ENCODE measurements around the gene UFM1.

The UFM1 gene

DNA sequence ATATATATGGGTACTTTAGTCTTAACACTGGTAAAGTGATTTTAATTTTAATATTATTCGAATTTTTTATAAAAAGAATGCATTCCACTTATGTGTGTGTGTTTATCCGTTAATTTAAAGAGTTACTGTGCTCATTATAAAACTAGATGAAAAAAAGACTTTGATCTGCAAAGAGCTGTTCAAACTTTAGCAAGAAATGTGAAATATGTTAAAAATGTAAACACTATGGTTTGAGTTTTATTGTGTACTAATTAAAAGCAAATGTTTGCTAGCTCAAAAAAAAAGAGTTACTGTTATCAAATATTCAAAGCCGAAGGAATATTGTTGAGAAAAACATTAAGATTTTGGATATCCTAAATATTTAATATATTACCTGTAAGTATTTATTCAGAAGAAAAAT is 34.5 kb downstream of the UFM1 start:
- no peak overlapping the region for H3K4me3 ChIP-seq (ENCODE audit: low read depth in 1 of 5, low read length in 5 of 5)
- no peaks in the 10 kb centered on the region for H3K36me3 ChIP-seq (ENCODE audit: control insufficient read depth in 5 of 5, insufficient read depth in 5 of 5, low read length in 5 of 5)
- H3K9me3 ChIP-seq (ENCODE audit: control insufficient read depth in 5 of 5, low read length in 5 of 5) = peaks cover 0 to 3% (median 0%) of the 10 kb centered on the region in 5 donors
- H3K27ac ChIP-seq (ENCODE audit: low read depth, low read length) = no peak overlapping the region
- H3K27me3 ChIP-seq (ENCODE audit: control insufficient read depth in 5 of 5, insufficient read depth in 4 of 5, low read length in 5 of 5) = peaks cover 0 to 3% (median 0%) of the 10 kb centered on the region in 5 donors
- H3K4me1 ChIP-seq (ENCODE audit: control insufficient read depth in 5 of 5, insufficient read depth in 5 of 5, low read length in 5 of 5) = no peaks in the 10 kb centered on the region
- no peak overlapping the region for H3K9ac ChIP-seq (ENCODE audit: low read length in 5 of 5)

DNA sequence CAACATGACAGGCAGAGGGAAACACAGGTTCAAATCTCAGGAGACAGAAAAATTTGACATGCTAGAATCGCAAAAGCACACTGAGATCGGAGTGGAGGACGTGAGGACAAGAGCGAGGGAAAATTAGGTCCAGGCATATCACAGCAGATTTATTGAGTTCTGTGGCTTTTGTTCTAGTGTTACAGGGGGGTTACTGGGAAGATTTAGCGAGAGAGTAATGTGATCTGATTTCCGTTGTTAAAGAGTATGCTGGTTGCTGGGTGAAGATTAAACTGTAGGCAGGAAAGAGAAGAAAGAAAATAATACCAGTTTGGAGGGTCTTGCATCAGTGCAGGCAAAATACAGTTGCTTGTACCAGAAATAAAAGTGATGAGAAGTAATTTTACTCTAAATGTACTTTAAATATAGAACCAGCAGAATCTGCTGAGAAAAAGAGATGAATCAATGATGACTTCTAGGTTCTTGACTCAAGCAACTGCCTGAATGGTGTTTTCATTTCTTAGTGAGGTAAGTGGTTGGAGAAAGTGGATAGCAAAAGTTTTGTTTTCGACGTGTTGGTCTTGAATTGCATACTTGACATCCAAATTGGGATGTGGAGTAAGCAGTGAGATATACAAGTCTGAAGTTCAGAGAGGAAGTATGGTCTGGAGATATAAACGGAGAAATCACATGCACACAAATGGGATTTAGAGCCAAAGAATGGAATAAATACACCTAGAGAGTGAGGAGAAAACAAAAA is 35.7 kb downstream of the UFM1 start:
- no peaks in the 10 kb centered on the region for H3K4me1 ChIP-seq (ENCODE audit: control insufficient read depth in 5 of 5, insufficient read depth in 5 of 5, low read length in 5 of 5)
- no peak overlapping the region for H3K9ac ChIP-seq (ENCODE audit: low read length in 5 of 5)
- no peak overlapping the region for H3K4me3 ChIP-seq (ENCODE audit: low read depth in 1 of 5, low read length in 5 of 5)
- H3K27me3 ChIP-seq (ENCODE audit: control insufficient read depth in 5 of 5, insufficient read depth in 4 of 5, low read length in 5 of 5) = no peaks in the 10 kb centered on the region
- H3K36me3 ChIP-seq (ENCODE audit: control insufficient read depth in 5 of 5, insufficient read depth in 5 of 5, low read length in 5 of 5) = no peaks in the 10 kb centered on the region
- peaks cover 0 to 3% (median 0%) of the 10 kb centered on the region in 5 donors for H3K9me3 ChIP-seq (ENCODE audit: control insufficient read depth in 5 of 5, low read length in 5 of 5)
- no peak overlapping the region for H3K27ac ChIP-seq (ENCODE audit: low read depth, low read length)

DNA sequence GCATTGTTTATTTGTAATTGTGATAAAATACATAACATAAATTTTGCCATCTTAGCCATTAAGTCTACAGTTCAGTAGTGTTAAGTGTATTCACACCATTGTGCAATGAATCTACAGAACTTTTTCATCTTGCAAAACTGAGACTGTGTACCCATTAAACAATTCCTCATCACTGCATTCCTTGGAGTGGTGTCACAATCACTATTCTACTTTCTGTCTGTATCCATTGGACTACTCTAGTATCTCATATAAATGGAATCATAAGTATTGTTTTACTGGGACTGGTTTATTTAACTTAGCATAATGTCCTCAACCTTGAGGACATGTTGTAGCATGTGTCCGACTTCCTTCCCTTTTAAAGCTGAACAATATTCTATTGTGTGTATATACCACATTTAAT is 36.8 kb downstream of the UFM1 start:
- Histone ChIP-seq H3K4me1 (ENCODE audit: control insufficient read depth in 5 of 5, insufficient read depth in 5 of 5, low read length in 5 of 5) (no peaks in the 10 kb centered on the region), H3K36me3 (ENCODE audit: control insufficient read depth in 5 of 5, insufficient read depth in 5 of 5, low read length in 5 of 5) (no peaks in the 10 kb centered on the region), H3K9ac (ENCODE audit: low read length in 5 of 5) (no peak overlapping the region), H3K4me3 (ENCODE audit: low read depth in 1 of 5, low read length in 5 of 5) (no peak overlapping the region), H3K27ac (ENCODE audit: low read depth, low read length) (no peak overlapping the region), H3K27me3 (ENCODE audit: control insufficient read depth in 5 of 5, insufficient read depth in 4 of 5, low read length in 5 of 5) (peaks cover 0 to 2% (median 0%) of the 10 kb centered on the region in 5 donors), H3K9me3 (ENCODE audit: control insufficient read depth in 5 of 5, low read length in 5 of 5) (peaks cover 0 to 5% (median 0%) of the 10 kb centered on the region in 5 donors)

DNA sequence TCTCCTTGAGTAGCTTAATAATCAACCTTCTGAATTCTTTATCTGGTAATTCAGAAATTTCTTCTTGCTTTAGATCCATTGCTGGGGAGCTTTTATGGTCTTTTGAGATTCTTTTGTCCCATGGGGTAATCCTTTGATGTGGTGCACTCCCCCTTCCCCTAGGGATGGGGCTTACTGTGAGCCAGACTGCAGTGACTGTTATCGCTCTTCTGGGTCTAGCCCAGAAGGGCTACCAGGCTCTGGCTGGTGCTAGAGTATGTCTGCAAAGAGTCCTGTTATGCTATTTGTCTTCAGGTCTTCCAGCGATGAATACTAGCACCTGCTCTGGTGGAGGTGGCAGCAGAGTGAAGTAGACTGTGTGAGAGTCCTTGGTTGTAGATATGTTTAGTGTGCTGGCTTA is 41.7 kb downstream of the UFM1 start:
- Histone ChIP-seq H3K27me3 (ENCODE audit: control insufficient read depth in 5 of 5, insufficient read depth in 4 of 5, low read length in 5 of 5) (peaks cover 0 to 3% (median 0%) of the 10 kb centered on the region in 5 donors), H3K9ac (ENCODE audit: low read length in 5 of 5) (no peak overlapping the region), H3K9me3 (ENCODE audit: control insufficient read depth in 5 of 5, low read length in 5 of 5) (peaks cover 0 to 3% (median 0%) of the 10 kb centered on the region in 5 donors), H3K4me3 (ENCODE audit: low read depth in 1 of 5, low read length in 5 of 5) (no peak overlapping the region), H3K27ac (ENCODE audit: low read depth, low read length) (no peak overlapping the region), H3K4me1 (ENCODE audit: control insufficient read depth in 5 of 5, insufficient read depth in 5 of 5, low read length in 5 of 5) (no peaks in the 10 kb centered on the region), H3K36me3 (ENCODE audit: control insufficient read depth in 5 of 5, insufficient read depth in 5 of 5, low read length in 5 of 5) (no peaks in the 10 kb centered on the region)

GRCh38 chr13:38394777-38395496 is 45.3 kb downstream of the UFM1 start:
- H3K36me3 ChIP-seq (ENCODE audit: control insufficient read depth in 5 of 5, insufficient read depth in 5 of 5, low read length in 5 of 5) = no peaks in the 10 kb centered on the region
- H3K27me3 ChIP-seq (ENCODE audit: control insufficient read depth in 5 of 5, insufficient read depth in 4 of 5, low read length in 5 of 5) = peaks cover 0 to 3% (median 0%) of the 10 kb centered on the region in 5 donors
- H3K27ac ChIP-seq (ENCODE audit: low read depth, low read length) = no peak overlapping the region
- no peaks in the 10 kb centered on the region for H3K4me1 ChIP-seq (ENCODE audit: control insufficient read depth in 5 of 5, insufficient read depth in 5 of 5, low read length in 5 of 5)
- no peak overlapping the region for H3K4me3 ChIP-seq (ENCODE audit: low read depth in 1 of 5, low read length in 5 of 5)
- no peak overlapping the region for H3K9ac ChIP-seq (ENCODE audit: low read length in 5 of 5)
- H3K9me3 ChIP-seq (ENCODE audit: control insufficient read depth in 5 of 5, low read length in 5 of 5) = peaks cover 0 to 3% (median 0%) of the 10 kb centered on the region in 5 donors

- Histone ChIP-seq H3K4me1 (ENCODE audit: control insufficient read depth in 5 of 5, insufficient read depth in 5 of 5, low read length in 5 of 5) (no peaks in the 10 kb centered on the region), H3K9ac (ENCODE audit: low read length in 5 of 5) (no peak overlapping the region), H3K27ac (ENCODE audit: low read depth, low read length) (no peak overlapping the region), H3K36me3 (ENCODE audit: control insufficient read depth in 5 of 5, insufficient read depth in 5 of 5, low read length in 5 of 5) (no peaks in the 10 kb centered on the region), H3K9me3 (ENCODE audit: control insufficient read depth in 5 of 5, low read length in 5 of 5) (peaks cover 0 to 3% (median 0%) of the 10 kb centered on the region in 5 donors), H3K27me3 (ENCODE audit: control insufficient read depth in 5 of 5, insufficient read depth in 4 of 5, low read length in 5 of 5) (peaks cover 0 to 3% (median 0%) of the 10 kb centered on the region in 5 donors), H3K4me3 (ENCODE audit: low read depth in 1 of 5, low read length in 5 of 5) (no peak overlapping the region)
Observed at GRCh38 chr13:38395497-38395788, 45.8 kb downstream of the UFM1 start.

DNA sequence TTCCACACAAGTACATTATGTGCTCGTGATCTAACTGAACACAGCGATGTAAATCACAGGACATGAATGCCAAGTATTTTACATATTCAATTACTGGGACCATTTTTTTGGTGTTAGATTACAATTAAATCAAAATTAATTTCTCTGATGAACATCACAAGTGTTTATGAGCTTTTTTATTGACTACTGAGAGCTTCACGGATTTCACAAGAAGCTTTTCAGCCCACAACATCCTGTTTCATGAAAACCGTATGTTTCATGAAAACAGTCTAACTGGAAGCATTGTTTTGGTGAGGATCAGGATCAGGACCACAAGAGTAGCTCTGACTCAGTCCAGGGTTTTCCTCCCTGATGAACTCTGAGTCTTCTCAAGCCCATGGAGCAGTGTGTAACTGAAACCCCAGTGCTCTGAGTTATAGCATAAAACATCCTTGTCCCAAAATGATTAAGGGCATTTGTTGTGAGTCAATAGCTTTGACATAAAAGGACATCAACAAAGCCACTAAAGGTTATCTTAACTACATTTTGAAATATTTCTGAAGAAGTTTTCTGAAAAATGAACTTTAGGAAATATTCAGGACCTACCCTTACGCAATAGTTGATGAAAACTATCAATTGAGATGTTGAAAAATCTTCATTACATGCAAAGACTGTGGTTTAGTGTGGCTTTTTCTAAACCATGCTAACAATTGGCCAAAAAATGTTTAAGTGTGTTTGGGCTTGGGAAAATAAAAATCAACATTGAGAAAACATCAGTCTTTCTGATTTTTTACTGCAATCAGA is 49.3 kb downstream of the UFM1 start:
- no peak overlapping the region for H3K27ac ChIP-seq (ENCODE audit: low read depth, low read length)
- no peak overlapping the region for H3K9ac ChIP-seq (ENCODE audit: low read length in 5 of 5)
- no peaks in the 10 kb centered on the region for H3K27me3 ChIP-seq (ENCODE audit: control insufficient read depth in 5 of 5, insufficient read depth in 4 of 5, low read length in 5 of 5)
- no peaks in the 10 kb centered on the region for H3K4me1 ChIP-seq (ENCODE audit: control insufficient read depth in 5 of 5, insufficient read depth in 5 of 5, low read length in 5 of 5)
- H3K4me3 ChIP-seq (ENCODE audit: low read depth in 1 of 5, low read length in 5 of 5) = no peak overlapping the region
- no peaks in the 10 kb centered on the region for H3K36me3 ChIP-seq (ENCODE audit: control insufficient read depth in 5 of 5, insufficient read depth in 5 of 5, low read length in 5 of 5)
- peaks cover 0 to 2% (median 0%) of the 10 kb centered on the region in 5 donors for H3K9me3 ChIP-seq (ENCODE audit: control insufficient read depth in 5 of 5, low read length in 5 of 5)

- Histone ChIP-seq H3K9me3 (ENCODE audit: control insufficient read depth in 5 of 5, low read length in 5 of 5) (peaks cover 0 to 3% (median 0%) of the 10 kb centered on the region in 5 donors), H3K27me3 (ENCODE audit: control insufficient read depth in 5 of 5, insufficient read depth in 4 of 5, low read length in 5 of 5) (no peaks in the 10 kb centered on the region), H3K9ac (ENCODE audit: low read length in 5 of 5) (no peak overlapping the region), H3K4me1 (ENCODE audit: control insufficient read depth in 5 of 5, insufficient read depth in 5 of 5, low read length in 5 of 5) (no peaks in the 10 kb centered on the region), H3K36me3 (ENCODE audit: control insufficient read depth in 5 of 5, insufficient read depth in 5 of 5, low read length in 5 of 5) (no peaks in the 10 kb centered on the region), H3K4me3 (ENCODE audit: low read depth in 1 of 5, low read length in 5 of 5) (no peak overlapping the region), H3K27ac (ENCODE audit: low read depth, low read length) (no peak overlapping the region)
Observed at GRCh38 chr13:38399535-38399934, 49.9 kb downstream of the UFM1 start.

DNA sequence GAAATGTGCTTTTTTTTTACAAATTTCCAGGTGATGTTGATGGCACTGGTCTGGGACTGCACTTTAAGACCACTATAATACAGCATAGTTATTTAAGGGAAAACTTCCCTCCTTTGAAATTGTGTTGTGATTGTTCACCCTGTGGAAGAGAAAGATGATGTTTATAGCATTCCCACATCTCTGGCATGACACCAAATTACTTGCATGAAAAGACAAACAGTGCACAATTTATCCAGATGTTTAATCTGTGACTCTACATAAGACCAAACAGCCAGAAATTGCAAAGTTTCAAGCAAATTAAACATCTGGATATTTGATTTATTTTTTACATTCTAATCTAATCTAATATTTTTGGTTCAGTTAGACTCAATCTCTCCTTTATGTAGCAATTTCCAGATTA is 51.6 kb downstream of the UFM1 start:
- Histone ChIP-seq H3K4me1 (ENCODE audit: control insufficient read depth in 5 of 5, insufficient read depth in 5 of 5, low read length in 5 of 5) (no peaks in the 10 kb centered on the region), H3K27me3 (ENCODE audit: control insufficient read depth in 5 of 5, insufficient read depth in 4 of 5, low read length in 5 of 5) (no peaks in the 10 kb centered on the region), H3K4me3 (ENCODE audit: low read depth in 1 of 5, low read length in 5 of 5) (no peak overlapping the region), H3K27ac (ENCODE audit: low read depth, low read length) (no peak overlapping the region), H3K36me3 (ENCODE audit: control insufficient read depth in 5 of 5, insufficient read depth in 5 of 5, low read length in 5 of 5) (no peaks in the 10 kb centered on the region), H3K9ac (ENCODE audit: low read length in 5 of 5) (no peak overlapping the region), H3K9me3 (ENCODE audit: control insufficient read depth in 5 of 5, low read length in 5 of 5) (peaks cover 0 to 3% (median 0%) of the 10 kb centered on the region in 5 donors)

DNA sequence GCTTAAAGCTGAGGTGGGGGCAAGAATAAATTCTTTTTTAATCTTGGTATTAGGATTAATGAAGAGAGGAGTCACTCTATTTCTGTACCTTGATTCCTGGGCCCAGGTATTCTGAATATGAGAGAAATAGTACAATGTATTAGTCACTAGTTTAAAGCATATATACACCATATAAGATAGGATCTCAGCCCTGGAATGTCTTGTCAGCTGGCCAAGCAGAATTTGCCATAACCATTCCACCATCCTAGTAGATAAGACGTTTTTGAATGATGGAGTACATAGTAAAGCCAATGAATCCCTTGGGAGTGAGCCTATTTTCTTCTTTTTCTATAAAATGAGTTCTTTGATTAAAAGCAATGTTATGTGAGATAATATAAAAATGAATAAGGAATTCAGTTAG is 55.6 kb downstream of the UFM1 start:
- Histone ChIP-seq H3K27me3 (ENCODE audit: control insufficient read depth in 5 of 5, insufficient read depth in 4 of 5, low read length in 5 of 5) (no peaks in the 10 kb centered on the region), H3K4me3 (ENCODE audit: low read depth in 1 of 5, low read length in 5 of 5) (no peak overlapping the region), H3K9ac (ENCODE audit: low read length in 5 of 5) (no peak overlapping the region), H3K9me3 (ENCODE audit: control insufficient read depth in 5 of 5, low read length in 5 of 5) (peaks cover 0 to 3% (median 0%) of the 10 kb centered on the region in 5 donors), H3K36me3 (ENCODE audit: control insufficient read depth in 5 of 5, insufficient read depth in 5 of 5, low read length in 5 of 5) (no peaks in the 10 kb centered on the region), H3K27ac (ENCODE audit: low read depth, low read length) (no peak overlapping the region), H3K4me1 (ENCODE audit: control insufficient read depth in 5 of 5, insufficient read depth in 5 of 5, low read length in 5 of 5) (peaks cover 0 to 1% (median 0%) of the 10 kb centered on the region in 5 donors)
